ENCODE data around the gene SLC9A5. TPM values are rescaled to one million over a fixed set of nuclear protein-coding genes. Genes with fewer than 3 reads are reported as not detected.

The SLC9A5 gene
- total RNA-seq, 1 donor from 2014 or later: 4.4 TPM

- no peak for DNase-seq (ENCODE audit: extremely low spot score, unreplicated experiment)
- Mint-ChIP-seq H3K9me3 (no peaks in the 10 kb centered on the region), H3K27ac (no peak overlapping the region), H3K36me3 (peaks cover 9% of the 10 kb centered on the region), H3K4me3 (no peak overlapping the region), H3K27me3 (no peaks in the 10 kb centered on the region), H3K4me1 (ENCODE audit: unreplicated experiment) (peaks cover 9% of the 10 kb centered on the region)
- no peak for TF ChIP-seq CTCF (conservative IDR thresholded peaks at IDR 0.05)
Observed at GRCh38 chr16:67240506-67240905, 8.3 kb upstream of the SLC9A5 start.

GRCh38 chr16:67241008-67241900, 7.5 kb upstream of the SLC9A5 start:
- TF ChIP-seq CTCF (conservative IDR thresholded peaks at IDR 0.05): no peak
- peaks cover 6% of the 10 kb centered on the region for H3K36me3 Mint-ChIP-seq
- no peaks in the 10 kb centered on the region for H3K9me3 Mint-ChIP-seq
- H3K27ac Mint-ChIP-seq: peak overlapping the region; percentile 97
- H3K4me3 Mint-ChIP-seq: peak overlapping the region; percentile 52
- H3K27me3 Mint-ChIP-seq: no peaks in the 10 kb centered on the region
- H3K4me1 Mint-ChIP-seq (ENCODE audit: unreplicated experiment): peaks cover 9% of the 10 kb centered on the region
- no peak for DNase-seq (ENCODE audit: extremely low spot score, unreplicated experiment)

GRCh38 chr16:67242138-67242730, 6.5 kb upstream of the SLC9A5 start:
- Mint-ChIP-seq H3K27me3 (no peaks in the 10 kb centered on the region), H3K27ac (peak overlapping the region; percentile 97), H3K4me1 (ENCODE audit: unreplicated experiment) (peaks cover 9% of the 10 kb centered on the region), H3K9me3 (no peaks in the 10 kb centered on the region), H3K36me3 (peaks cover 2% of the 10 kb centered on the region), H3K4me3 (no peak overlapping the region)
- no peak for TF ChIP-seq CTCF (conservative IDR thresholded peaks at IDR 0.05)
- no peak for DNase-seq (ENCODE audit: extremely low spot score, unreplicated experiment)

GRCh38 chr16:67243481-67243880, 5.3 kb upstream of the SLC9A5 start:
- Mint-ChIP-seq H3K36me3 (no peaks in the 10 kb centered on the region), H3K4me3 (no peak overlapping the region), H3K27me3 (peaks cover 10% of the 10 kb centered on the region), H3K9me3 (no peaks in the 10 kb centered on the region), H3K27ac (no peak overlapping the region), H3K4me1 (ENCODE audit: unreplicated experiment) (peaks cover 18% of the 10 kb centered on the region)
- no peak for DNase-seq (ENCODE audit: extremely low spot score, unreplicated experiment)
- no peak for TF ChIP-seq CTCF (conservative IDR thresholded peaks at IDR 0.05)

GRCh38 chr16:67244387-67245185, 4.2 kb upstream of the SLC9A5 start:
- no peak for TF ChIP-seq CTCF (conservative IDR thresholded peaks at IDR 0.05)
- Mint-ChIP-seq H3K9me3 (no peaks in the 10 kb centered on the region), H3K36me3 (no peaks in the 10 kb centered on the region), H3K27me3 (peaks cover 16% of the 10 kb centered on the region), H3K27ac (peak overlapping the region; percentile 89), H3K4me1 (ENCODE audit: unreplicated experiment) (peaks cover 22% of the 10 kb centered on the region), H3K4me3 (peak overlapping the region; percentile 84)
- no peak for DNase-seq (ENCODE audit: extremely low spot score, unreplicated experiment)
